ENCODE data around the gene STX16.

STX16 gene

DNA sequence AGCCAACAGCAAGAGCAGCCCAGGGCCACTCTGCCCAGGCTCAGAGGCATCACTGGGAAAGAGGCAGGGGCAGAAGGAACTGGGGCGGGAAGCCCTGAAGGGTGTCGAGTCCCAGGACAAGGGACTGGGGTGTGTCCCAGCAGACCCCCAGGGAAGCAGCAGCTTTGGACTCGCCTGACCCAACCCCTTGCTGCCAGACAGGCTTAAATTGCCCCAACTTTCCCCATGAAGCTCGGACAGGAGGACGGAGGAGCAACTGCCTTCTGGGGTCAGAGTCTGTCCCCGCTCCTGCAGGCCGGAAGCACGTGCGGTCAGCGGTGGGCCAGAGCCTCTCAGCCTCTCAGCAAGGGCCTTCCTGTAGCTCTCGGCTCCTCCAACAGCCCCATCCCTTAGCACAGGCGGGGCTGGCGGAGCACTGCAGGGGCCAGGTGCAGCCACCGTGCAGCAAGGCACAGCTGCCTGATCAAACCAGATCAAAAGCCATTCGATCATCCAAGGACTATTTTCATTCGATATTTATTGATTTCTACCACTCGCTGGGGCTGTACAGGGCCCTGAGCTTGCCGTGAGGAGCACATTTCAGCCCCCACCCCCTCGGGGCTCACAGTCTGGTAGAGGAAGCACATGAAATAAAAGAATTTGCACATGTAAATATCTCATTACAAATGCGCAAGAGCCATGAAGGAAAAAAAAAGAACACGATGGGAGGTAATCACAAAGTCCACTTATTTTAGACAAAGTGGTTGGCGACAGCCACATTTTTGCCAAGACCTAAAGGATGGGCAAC, 31.8 kb upstream of the STX16 start:
- DNase-seq = no peak

DNA sequence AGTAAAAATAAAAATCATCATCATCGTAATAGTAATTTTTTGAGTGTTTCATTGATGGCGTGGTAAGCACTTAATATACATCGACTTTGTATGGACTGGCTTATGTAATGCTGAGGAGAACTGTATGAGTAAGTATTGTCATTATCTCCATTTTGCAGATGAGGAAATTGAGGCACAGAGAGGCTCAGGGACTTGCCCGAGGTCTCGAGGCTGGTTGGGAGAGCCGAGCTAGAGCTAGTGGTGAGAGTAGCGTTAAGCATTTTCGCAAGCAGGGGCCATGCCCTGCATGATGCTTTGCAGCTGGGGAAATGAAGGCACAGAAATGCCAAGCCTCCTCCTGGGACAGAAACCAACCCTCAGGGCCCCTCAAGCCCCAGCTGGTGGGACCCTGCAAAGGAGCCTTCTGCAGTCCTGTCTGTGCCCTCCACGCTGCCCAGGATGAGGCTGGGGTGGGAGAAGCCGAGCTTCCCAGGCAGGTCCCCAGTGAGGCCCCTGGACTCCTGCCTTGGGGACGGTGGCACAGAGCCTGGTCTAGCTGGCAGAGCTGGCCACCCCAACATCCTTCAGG, 31.1 kb upstream of the STX16 start:
- no peak for DNase-seq

DNA sequence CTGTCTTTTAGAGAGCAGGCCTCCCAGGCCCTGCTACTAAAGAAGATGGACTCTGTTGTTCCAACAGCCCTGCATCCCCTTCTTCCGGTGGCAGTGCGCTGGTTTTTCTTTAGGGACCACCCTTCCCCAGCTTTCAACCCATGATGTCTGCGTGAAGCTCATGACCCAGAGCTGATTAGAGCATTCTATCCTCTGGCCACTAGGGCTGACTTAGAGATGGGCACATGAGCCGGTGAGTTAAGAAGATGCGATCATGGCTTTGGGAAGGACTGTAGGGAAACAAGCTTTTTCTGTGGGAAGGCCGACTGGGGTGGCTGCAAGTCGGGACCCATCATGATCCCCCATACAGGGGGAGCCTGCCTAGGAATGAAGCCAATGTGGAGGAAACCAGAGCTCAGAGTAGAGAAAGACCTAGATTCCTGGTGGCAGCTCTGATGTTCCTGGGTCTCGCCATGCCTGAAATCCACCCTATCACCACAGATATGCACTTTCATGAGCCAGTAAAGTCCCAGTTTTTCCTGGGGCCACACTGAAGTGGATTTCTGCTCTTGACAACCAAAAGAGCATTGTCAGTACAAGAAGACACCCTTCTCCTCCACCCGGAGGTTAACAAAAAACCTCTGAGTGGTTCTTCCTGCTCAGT, 29.1 kb upstream of the STX16 start:
- no peak for DNase-seq

GRCh38 chr20:58622671-58623578, 28.2 kb upstream of the STX16 start:
- no peak for DNase-seq

DNA sequence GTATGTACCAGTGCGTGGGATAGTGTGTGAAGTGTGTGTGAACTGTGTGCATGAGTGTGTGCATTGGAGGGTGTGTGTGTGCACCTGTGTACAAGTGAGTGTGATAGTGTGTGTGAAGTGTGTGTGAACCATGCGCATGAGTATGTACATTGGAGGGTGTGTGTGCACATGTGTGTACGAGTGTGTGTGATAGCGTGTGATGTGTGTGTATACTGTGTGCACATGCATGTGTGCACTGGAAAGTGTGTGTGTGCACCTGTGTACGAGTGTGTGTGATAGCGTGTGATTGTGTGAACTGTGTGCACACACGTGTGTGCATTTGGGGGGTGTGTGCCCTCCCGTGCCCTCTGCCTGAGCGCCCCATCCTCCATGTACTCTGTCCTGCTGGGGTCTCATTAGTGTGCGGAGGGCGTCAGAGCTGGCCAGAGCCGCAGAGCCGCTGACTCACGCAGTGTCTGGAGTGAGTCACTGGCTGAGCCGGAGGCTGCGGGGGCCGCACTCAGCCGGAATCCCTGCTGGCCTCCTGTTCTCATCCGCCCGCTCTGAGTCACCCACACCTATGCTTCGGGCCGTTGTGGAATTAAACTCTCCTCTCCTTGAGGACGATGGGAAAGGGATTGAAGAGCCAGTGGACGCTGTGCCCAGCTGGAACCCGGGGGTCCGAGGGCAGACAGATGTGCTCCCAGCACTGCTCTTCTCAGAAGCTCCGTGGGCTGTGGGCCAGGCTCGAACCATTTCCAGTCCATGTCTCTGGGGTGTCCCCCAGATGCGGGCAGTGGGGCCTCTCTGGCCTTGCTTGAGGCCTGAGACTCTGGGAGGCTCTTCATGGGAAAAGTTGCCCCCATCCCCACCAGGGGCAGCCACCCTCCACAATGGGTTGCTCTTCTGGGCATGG, 27.3 kb upstream of the STX16 start:
- no peak for DNase-seq

GRCh38 chr20:58624687-58625086, 26.4 kb upstream of the STX16 start:
- no peak for DNase-seq

GRCh38 chr20:58625585-58625984, 25.5 kb upstream of the STX16 start:
- DNase-seq = no peak

DNA sequence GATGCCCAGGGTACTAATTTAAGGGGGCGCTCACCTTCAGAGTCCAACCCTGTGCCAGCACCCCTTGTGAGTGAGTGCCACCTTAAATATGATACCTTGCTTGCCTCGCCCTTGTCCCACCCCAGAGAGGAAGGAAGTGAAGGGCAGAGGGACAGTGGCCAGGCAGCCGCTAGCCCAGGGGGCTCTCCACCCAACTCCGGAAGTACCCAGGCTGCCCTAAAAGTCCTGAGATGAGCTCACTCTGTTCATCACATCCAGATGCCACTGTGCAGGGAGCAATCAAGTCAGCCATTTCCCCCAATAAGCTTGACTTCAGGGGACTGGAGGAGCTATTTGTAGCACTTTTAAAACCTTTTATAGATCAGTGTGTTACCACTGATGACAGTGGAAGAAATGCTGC, 25.0 kb upstream of the STX16 start:
- DNase-seq = no peak

DNA sequence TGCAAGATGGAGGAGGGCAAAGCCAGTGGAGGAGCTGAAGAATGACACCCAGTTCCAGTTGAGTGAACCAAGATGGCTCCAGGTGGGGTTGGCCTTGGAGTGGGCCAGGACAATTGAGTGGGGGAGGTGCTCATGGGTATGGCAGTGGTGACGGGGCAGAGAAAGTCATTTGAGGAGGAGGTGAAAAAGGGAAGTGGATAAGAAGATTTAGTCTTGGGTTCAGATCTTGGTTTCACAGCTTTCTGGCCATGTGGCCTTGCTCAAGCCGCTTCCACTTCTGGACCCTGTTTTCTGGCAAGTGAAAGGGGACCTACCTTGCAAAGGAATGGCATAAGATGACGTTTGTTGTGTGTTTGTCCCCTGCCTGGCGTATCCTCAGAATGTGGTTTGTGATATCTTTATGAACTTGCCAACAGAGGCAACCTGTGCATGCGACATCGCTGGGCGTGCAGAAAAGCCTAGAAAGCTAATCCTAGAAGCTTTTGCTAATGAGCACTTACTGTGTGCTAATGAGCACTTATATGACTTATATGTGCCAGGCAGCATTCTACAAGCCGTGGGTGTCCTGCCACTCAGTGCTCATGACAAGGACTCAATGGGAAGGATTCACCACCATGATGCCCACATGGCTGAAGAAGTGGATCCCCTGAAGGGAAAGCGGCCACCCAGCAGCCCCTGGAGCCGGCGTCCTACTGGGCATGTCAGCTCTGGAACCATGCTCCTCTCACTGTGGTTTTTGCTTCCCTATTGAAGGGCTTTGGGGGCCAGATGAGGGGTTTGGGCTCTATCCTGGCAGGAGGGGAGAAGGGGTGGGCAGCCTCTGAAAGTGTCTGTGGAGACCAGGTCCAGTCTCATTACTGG, 23.6 kb upstream of the STX16 start:
- no peak for DNase-seq

GRCh38 chr20:58628491-58629214, 22.4 kb upstream of the STX16 start:
- no peak for DNase-seq

DNA sequence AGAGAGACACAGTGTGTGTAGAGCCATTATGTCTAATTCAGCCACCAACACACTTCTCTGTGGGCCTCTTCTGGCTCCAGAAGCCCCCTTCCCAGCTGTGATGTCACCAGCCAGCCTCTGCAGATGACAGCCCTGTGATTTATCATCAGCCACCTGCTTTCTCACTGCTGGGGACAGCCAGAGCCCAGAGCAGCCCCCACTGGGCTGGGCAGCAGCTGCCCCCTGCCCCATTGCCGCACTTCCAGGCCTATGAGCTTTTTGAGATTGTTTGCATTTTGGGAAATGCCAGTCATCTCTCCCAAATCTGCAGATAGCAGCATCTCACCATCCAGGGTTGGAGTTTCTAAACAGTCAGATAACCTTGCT, 21.9 kb upstream of the STX16 start:
- DNase-seq = no peak

DNA sequence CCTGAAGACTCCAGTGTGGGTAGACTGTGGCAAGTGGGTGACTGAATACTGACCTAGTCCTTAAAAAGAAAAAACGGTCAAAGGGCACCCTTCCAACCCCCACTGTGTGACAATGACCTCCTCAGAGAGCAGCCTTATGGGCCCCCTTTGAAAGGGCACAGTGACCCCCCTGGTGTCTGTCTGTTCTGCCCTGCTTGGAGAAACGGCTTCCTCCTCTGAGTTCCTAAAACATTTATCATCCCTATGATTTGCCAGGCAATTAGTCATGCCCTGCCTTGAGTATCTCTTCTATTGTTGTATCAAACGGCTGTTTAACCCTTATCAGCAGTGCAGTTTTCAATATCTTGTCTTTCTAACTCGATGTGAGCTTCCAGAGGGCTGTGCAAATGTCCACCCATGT, 21.0 kb upstream of the STX16 start:
- no peak for DNase-seq

GRCh38 chr20:58633161-58634053, 17.7 kb upstream of the STX16 start:
- no peak for DNase-seq

DNA sequence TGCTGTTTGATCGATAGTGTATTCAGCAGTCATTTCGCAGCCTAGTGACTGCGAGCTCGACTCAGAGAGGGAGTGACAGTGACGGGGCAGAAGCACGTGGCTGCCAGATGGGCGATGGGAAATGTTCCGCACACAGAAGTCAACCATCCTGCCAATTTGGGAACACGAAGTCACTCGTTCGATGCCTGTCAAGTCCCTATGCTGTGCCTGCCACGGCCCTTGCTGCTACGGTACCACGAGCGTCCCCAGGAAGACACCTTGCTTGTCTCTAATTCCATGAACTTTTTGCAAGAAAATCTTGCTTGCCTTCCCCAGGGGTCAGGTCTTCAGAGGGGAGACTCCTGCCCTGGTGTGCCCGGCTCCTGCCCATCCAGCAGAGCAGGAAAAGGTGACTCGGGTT, 17.0 kb upstream of the STX16 start:
- no peak for DNase-seq

- peak; percentile 47 for DNase-seq
Measured at GRCh38 chr20:58634521-58635278, 16.4 kb upstream of the STX16 start.

- DNase-seq = no peak
Measured at GRCh38 chr20:58635279-58635665, 15.8 kb upstream of the STX16 start.

GRCh38 chr20:58636396-58636982, 14.6 kb upstream of the STX16 start:
- DNase-seq = no peak

- no peak for DNase-seq
Measured at GRCh38 chr20:58636983-58637421, 14.1 kb upstream of the STX16 start.
